Measurements from ENCODE around the gene SUB1.

- TF ChIP-seq EP300 (conservative IDR thresholded peaks at IDR 0.05; ENCODE audit: poor library complexity, severe bottlenecking) (no peak), CTCF (IDR thresholded peaks at IDR 0.05; ENCODE audit: poor library complexity, severe bottlenecking) (no peak), EZH2 (IDR thresholded peaks at IDR 0.05; ENCODE audit: borderline replicate concordance, insufficient read depth, low read length, poor library complexity, severe bottlenecking) (no peak), TAF1 (IDR thresholded peaks at IDR 0.05; ENCODE audit: low read depth) (no peak), POLR2AphosphoS5 (IDR thresholded peaks at IDR 0.05) (no peak)
These were observed 35.9 kb downstream of the SUB1 start for GRCh38 chr5:32621256-32621655.
